GM12892 (cell line): Measurements from ENCODE around the gene GABPB2.

ENCODE experiments used
- POLR2A ChIP-seq: IDR thresholded peaks from 2 replicates; pipeline ENCODE4 v1.6.1; 2011; ENCODE audit warnings: low read depth, low read length, control low read depth
- POLR2AphosphoS5 ChIP-seq: IDR thresholded peaks from 2 replicates; pipeline ENCODE4 v1.6.1; 2011; ENCODE audit warnings: low read depth, low read length, control low read depth

- TF ChIP-seq POLR2AphosphoS5 (no peak; the same call in 1 of the 2 replicates), POLR2A (no peak)
Measured at GRCh38 chr1:151049458-151049857, 21.1 kb upstream of the GABPB2 start.
